Cerebellar cortex (tissue), 1 donor: ENCODE measurements around the gene LIPJ.

ENCODE experiments used
- DNase-seq: peaks from one replicate; pipeline ENCODE4 v3.0.0-alpha.2; 2015; ENCODE audit warnings: low spot score

LIPJ gene

GRCh38 chr10:88586462-88586861, at the start of gene LIPJ:
TSS of gene LIPJ (plus strand) at chr10:88586762. CDS start at chr10:88590688, 3,926 bp downstream.
- DNase-seq, result no peak

- DNase-seq, result no peak
Measured at GRCh38 chr10:88537322-88537721, 49.2 kb upstream of the LIPJ start.

GRCh38 chr10:88538048-88538447, 48.5 kb upstream of the LIPJ start:
- no peak for DNase-seq

GRCh38 chr10:88540351-88540750, 46.2 kb upstream of the LIPJ start:
- no peak for DNase-seq

- no peak for DNase-seq
Measured at GRCh38 chr10:88541116-88541626, 45.4 kb upstream of the LIPJ start.

GRCh38 chr10:88542522-88542921, 44.0 kb upstream of the LIPJ start:
- no peak for DNase-seq

- DNase-seq, result no peak
Measured at GRCh38 chr10:88544140-88544870, 42.3 kb upstream of the LIPJ start.

GRCh38 chr10:88545359-88545758, 41.2 kb upstream of the LIPJ start:
- DNase-seq, result no peak

- DNase-seq, result no peak
Measured at GRCh38 chr10:88546497-88546896, 40.1 kb upstream of the LIPJ start.

- DNase-seq, result no peak
Measured at GRCh38 chr10:88551246-88551645, 35.3 kb upstream of the LIPJ start.

GRCh38 chr10:88553116-88553752, 33.3 kb upstream of the LIPJ start:
- DNase-seq, result peak; percentile 85

GRCh38 chr10:88555190-88555908, 31.2 kb upstream of the LIPJ start:
- no peak for DNase-seq

GRCh38 chr10:88557256-88557655, 29.3 kb upstream of the LIPJ start:
- no peak for DNase-seq

GRCh38 chr10:88557658-88558057, 28.9 kb upstream of the LIPJ start:
- no peak for DNase-seq

- no peak for DNase-seq
Measured at GRCh38 chr10:88562152-88562551, 24.4 kb upstream of the LIPJ start.

GRCh38 chr10:88565072-88565471, 21.5 kb upstream of the LIPJ start:
- DNase-seq, result peak; percentile 44

- DNase-seq, result no peak
Measured at GRCh38 chr10:88582411-88582805, 4.2 kb upstream of the LIPJ start.

GRCh38 chr10:88582806-88583583, 3.6 kb upstream of the LIPJ start, which contains the start of gene RNLS:
TSS of gene RNLS (minus strand) at chr10:88583318.
- DNase-seq, result peak; percentile 76

GRCh38 chr10:88583584-88583957, 3.0 kb upstream of the LIPJ start:
- no peak for DNase-seq

- DNase-seq, result no peak
Measured at GRCh38 chr10:88592381-88592780, 5.8 kb downstream of the LIPJ start.

GRCh38 chr10:88592906-88593305, 6.3 kb downstream of the LIPJ start:
- DNase-seq, result no peak

- no peak for DNase-seq
Measured at GRCh38 chr10:88594482-88594881, 7.9 kb downstream of the LIPJ start.
